Brain pericyte (primary cell): ENCODE data around the gene C17orf67.

Experiments
- DNase-seq: peaks from one replicate; pipeline ENCODE4 v3.0.0-alpha.2; 2012; ENCODE audit warnings: low read depth, low spot score

The C17orf67 gene

GRCh38 chr17:56808503-56808902 is 25.2 kb downstream of the C17orf67 start:
- DNase-seq, result no peak

GRCh38 chr17:56807723-56808122 is 26.0 kb downstream of the C17orf67 start:
- DNase-seq, result no peak

GRCh38 chr17:56806949-56807348 is 26.8 kb downstream of the C17orf67 start:
- DNase-seq, result no peak

GRCh38 chr17:56804454-56804853 is 29.3 kb downstream of the C17orf67 start:
- DNase-seq, result no peak

- DNase-seq, result no peak
Observed at GRCh38 chr17:56803071-56803470, 30.6 kb downstream of the C17orf67 start.

- DNase-seq, result no peak
Observed at GRCh38 chr17:56801459-56802178, 32.1 kb downstream of the C17orf67 start.

- no peak for DNase-seq
Observed at GRCh38 chr17:56798916-56799315, 34.8 kb downstream of the C17orf67 start.

- no peak for DNase-seq
Observed at GRCh38 chr17:56796536-56796935, 37.2 kb downstream of the C17orf67 start.

GRCh38 chr17:56795221-56795865 is 38.4 kb downstream of the C17orf67 start:
- no peak for DNase-seq

- DNase-seq, result no peak
Observed at GRCh38 chr17:56793957-56794356, 39.8 kb downstream of the C17orf67 start.

GRCh38 chr17:56793531-56793930 is 40.2 kb downstream of the C17orf67 start:
- no peak for DNase-seq

GRCh38 chr17:56792267-56792666 is 41.5 kb downstream of the C17orf67 start:
- no peak for DNase-seq

- no peak for DNase-seq
Observed at GRCh38 chr17:56786989-56787482, 46.7 kb downstream of the C17orf67 start.

GRCh38 chr17:56785997-56786680 is 47.6 kb downstream of the C17orf67 start:
- DNase-seq, result no peak

GRCh38 chr17:56785405-56785804 is 48.3 kb downstream of the C17orf67 start:
- DNase-seq, result no peak

GRCh38 chr17:56782338-56782737 is 51.4 kb downstream of the C17orf67 start:
- DNase-seq, result no peak

GRCh38 chr17:56781906-56782305 is 51.8 kb downstream of the C17orf67 start:
- DNase-seq, result no peak

- no peak for DNase-seq
Observed at GRCh38 chr17:56779898-56780777, 53.6 kb downstream of the C17orf67 start.

GRCh38 chr17:56779322-56779721 is 54.4 kb downstream of the C17orf67 start:
- no peak for DNase-seq

- DNase-seq, result no peak
Observed at GRCh38 chr17:56778898-56779297, 54.8 kb downstream of the C17orf67 start.

GRCh38 chr17:56777859-56778258 is 55.9 kb downstream of the C17orf67 start:
- no peak for DNase-seq

GRCh38 chr17:56774650-56775049 is 59.1 kb downstream of the C17orf67 start:
- no peak for DNase-seq
